ENCODE measurements around the gene STYK1. TPM values are rescaled to one million over a fixed set of nuclear protein-coding genes. Genes with fewer than 3 reads are reported as not detected.

Gene STYK1
- total and polyA plus RNA-seq, 9 of the 15 experiments (the other 6 are each of a cell fraction or from before 2014, with no cell fraction given) = 0.31 to 1.8 (median 0.64) TPM

DNA sequence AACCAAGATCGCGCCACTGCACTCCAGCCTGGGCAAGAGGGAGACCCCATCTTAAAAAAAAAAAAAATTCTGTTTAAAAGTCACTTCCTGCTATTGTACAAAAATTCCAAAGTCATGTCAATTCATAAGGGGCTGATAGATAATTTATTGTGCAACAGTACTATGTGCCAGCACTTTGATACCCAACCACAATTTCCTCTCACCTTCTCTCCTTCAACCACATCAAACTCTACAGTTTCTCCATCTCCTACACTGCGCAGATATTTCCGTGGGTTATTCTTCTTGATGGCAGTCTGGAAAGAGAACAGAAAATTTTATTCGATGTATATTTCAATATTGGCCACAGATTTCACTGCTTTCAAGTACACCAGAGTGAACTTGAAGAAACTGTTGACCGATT lies 41.6 kb upstream of the STYK1 start:
- BruUV-seq (replicated peaks) = no TSS peak
- no peaks in the 10 kb centered on the region for H4K20me1 ChIP-seq (replicated peaks; ENCODE audit: control insufficient read depth, insufficient read depth, low read length)
- no peak for TF ChIP-seq HNRNPH1 (optimal IDR thresholded peaks at IDR 0.05; ENCODE audit: low read depth, low read length)
- no peak for TF ChIP-seq HDAC8 (tag; IDR thresholded peaks at IDR 0.05)
- TF ChIP-seq, protein P1, sequence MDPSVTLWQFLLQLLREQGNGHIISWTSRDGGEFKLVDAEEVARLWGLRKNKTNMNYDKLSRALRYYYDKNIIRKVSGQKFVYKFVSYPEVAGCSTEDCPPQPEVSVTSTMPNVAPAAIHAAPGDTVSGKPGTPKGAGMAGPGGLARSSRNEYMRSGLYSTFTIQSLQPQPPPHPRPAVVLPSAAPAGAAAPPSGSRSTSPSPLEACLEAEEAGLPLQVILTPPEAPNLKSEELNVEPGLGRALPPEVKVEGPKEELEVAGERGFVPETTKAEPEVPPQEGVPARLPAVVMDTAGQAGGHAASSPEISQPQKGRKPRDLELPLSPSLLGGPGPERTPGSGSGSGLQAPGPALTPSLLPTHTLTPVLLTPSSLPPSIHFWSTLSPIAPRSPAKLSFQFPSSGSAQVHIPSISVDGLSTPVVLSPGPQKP (CRISPR knock-in tag; IDR thresholded peaks at IDR 0.05) = no peak
- no peak for TF ChIP-seq CC2D1A (IDR thresholded peaks at IDR 0.05)
- no peak for TF ChIP-seq TRIM28 (IDR thresholded peaks at IDR 0.05)
- TF ChIP-seq MEF2A (IDR thresholded peaks at IDR 0.05; ENCODE audit: control insufficient read depth, low read depth, low read length) = no peak
- TF ChIP-seq ILF3 (IDR thresholded peaks at IDR 0.05; ENCODE audit: borderline replicate concordance) = no peak
- TF ChIP-seq, protein P2, sequence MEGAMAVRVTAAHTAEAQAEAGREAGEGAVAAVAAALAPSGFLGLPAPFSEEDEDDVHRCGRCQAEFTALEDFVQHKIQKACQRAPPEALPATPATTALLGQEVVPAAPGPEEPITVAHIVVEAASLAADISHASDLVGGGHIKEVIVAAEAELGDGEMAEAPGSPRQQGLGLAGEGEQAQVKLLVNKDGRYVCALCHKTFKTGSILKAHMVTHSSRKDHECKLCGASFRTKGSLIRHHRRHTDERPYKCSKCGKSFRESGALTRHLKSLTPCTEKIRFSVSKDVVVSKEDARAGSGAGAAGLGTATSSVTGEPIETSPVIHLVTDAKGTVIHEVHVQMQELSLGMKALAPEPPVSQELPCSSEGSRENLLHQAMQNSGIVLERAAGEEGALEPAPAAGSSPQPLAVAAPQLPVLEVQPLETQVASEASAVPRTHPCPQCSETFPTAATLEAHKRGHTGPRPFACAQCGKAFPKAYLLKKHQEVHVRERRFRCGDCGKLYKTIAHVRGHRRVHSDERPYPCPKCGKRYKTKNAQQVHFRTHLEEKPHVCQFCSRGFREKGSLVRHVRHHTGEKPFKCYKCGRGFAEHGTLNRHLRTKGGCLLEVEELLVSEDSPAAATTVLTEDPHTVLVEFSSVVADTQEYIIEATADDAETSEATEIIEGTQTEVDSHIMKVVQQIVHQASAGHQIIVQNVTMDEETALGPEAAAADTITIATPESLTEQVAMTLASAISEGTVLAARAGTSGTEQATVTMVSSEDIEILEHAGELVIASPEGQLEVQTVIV (CRISPR knock-in tag; IDR thresholded peaks at IDR 0.05; ENCODE audit: borderline replicate concordance) = no peak
- TF ChIP-seq ZC3H8 (IDR thresholded peaks at IDR 0.05) = no peak
- TF ChIP-seq, protein P3, sequence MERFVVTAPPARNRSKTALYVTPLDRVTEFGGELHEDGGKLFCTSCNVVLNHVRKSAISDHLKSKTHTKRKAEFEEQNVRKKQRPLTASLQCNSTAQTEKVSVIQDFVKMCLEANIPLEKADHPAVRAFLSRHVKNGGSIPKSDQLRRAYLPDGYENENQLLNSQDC (CRISPR knock-in tag; IDR thresholded peaks at IDR 0.05) = no peak
- no peak for TF ChIP-seq BHLHE40 (IDR thresholded peaks at IDR 0.05; ENCODE audit: low read length)
- no peak for TF ChIP-seq MEIS2 (IDR thresholded peaks at IDR 0.05; ENCODE audit: partially characterized antibody)
- TF ChIP-seq, protein P4, sequence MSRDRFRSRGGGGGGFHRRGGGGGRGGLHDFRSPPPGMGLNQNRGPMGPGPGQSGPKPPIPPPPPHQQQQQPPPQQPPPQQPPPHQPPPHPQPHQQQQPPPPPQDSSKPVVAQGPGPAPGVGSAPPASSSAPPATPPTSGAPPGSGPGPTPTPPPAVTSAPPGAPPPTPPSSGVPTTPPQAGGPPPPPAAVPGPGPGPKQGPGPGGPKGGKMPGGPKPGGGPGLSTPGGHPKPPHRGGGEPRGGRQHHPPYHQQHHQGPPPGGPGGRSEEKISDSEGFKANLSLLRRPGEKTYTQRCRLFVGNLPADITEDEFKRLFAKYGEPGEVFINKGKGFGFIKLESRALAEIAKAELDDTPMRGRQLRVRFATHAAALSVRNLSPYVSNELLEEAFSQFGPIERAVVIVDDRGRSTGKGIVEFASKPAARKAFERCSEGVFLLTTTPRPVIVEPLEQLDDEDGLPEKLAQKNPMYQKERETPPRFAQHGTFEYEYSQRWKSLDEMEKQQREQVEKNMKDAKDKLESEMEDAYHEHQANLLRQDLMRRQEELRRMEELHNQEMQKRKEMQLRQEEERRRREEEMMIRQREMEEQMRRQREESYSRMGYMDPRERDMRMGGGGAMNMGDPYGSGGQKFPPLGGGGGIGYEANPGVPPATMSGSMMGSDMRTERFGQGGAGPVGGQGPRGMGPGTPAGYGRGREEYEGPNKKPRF (IDR thresholded peaks at IDR 0.05; ENCODE audit: low read depth, low read length) = no peak
- TF ChIP-seq, protein P5, sequence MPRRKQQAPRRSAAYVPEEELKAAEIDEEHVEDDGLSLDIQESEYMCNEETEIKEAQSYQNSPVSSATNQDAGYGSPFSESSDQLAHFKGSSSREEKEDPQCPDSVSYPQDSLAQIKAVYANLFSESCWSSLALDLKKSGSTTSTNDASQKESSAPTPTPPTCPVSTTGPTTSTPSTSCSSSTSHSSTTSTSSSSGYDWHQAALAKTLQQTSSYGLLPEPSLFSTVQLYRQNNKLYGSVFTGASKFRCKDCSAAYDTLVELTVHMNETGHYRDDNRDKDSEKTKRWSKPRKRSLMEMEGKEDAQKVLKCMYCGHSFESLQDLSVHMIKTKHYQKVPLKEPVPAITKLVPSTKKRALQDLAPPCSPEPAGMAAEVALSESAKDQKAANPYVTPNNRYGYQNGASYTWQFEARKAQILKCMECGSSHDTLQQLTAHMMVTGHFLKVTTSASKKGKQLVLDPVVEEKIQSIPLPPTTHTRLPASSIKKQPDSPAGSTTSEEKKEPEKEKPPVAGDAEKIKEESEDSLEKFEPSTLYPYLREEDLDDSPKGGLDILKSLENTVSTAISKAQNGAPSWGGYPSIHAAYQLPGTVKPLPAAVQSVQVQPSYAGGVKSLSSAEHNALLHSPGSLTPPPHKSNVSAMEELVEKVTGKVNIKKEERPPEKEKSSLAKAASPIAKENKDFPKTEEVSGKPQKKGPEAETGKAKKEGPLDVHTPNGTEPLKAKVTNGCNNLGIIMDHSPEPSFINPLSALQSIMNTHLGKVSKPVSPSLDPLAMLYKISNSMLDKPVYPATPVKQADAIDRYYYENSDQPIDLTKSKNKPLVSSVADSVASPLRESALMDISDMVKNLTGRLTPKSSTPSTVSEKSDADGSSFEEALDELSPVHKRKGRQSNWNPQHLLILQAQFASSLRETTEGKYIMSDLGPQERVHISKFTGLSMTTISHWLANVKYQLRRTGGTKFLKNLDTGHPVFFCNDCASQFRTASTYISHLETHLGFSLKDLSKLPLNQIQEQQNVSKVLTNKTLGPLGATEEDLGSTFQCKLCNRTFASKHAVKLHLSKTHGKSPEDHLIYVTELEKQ (CRISPR knock-in tag; IDR thresholded peaks at IDR 0.05) = no peak
- TF ChIP-seq NCOR1 (IDR thresholded peaks at IDR 0.05) = no peak

More for the DNA sequence above, 41.6 kb upstream of the STYK1 start:
- H3K4me1 ChIP-seq (replicated peaks in 1 of 2; ENCODE audit: control insufficient read depth in 2 of 2, insufficient read depth in 2 of 2, low read length in 2 of 2) = no peaks in the 10 kb centered on the region
- H3K4me2 ChIP-seq (ENCODE audit: insufficient read depth, low read length) = no peak overlapping the region
- H3K9me3 ChIP-seq (replicated peaks; ENCODE audit: control insufficient read depth, insufficient read depth, low read depth, low read length) = no peaks in the 10 kb centered on the region
- ATAC-seq (no peak), DNase-seq (ENCODE audit: extremely low read depth in 1 of 4, low spot score in 3 of 4) (no peak), FAIRE-seq (no peak)
- no peaks in the 10 kb centered on the region for H3K27me3 ChIP-seq (ENCODE audit: control insufficient read depth in 2 of 2, insufficient read depth in 2 of 2, low read length in 2 of 2)
- no peak overlapping the region for H3K9ac ChIP-seq (ENCODE audit: insufficient read depth in 1 of 2, low read depth in 2 of 2, low read length in 2 of 2)
- peaks cover 46% of the 10 kb centered on the region for H3K79me2 ChIP-seq (ENCODE audit: control insufficient read depth, insufficient read depth, low read length)
- in situ Hi-C loops (cut with MboI) (no loop called here), intact Hi-C loops (cut with micrococcal nuclease) (no loop called here)
- H3K9me1 ChIP-seq (ENCODE audit: control insufficient read depth, insufficient read depth, low read length) = no peaks in the 10 kb centered on the region
- WGBS (ENCODE audit: insufficient coverage, low coverage, missing lambda C conversion rate) = 95% methylated on average over 4 of the region's 6 CpGs
- no peak overlapping the region for H3K4me3 ChIP-seq
- H3K27ac ChIP-seq (ENCODE audit: extremely low read depth, low read depth, low read length) = no peak overlapping the region
- ChIA-PET POLR2A (no interaction called here), CTCF (ENCODE audit: low intra/inter-chr PET ratio) (no interaction called here)
- no peak overlapping the region for H2AFZ ChIP-seq (ENCODE audit: low read depth, low read length)
- peaks cover 87% of the 10 kb centered on the region for H3K36me3 ChIP-seq (ENCODE audit: control insufficient read depth, insufficient read depth, low read length)

Measured in K562 (cell line).